Cardiac muscle cell (in vitro differentiated cells and primary cell): ENCODE measurements around the gene PLCXD3. TPM values are rescaled to one million over a fixed set of nuclear protein-coding genes. Genes with fewer than 3 reads are reported as not detected.

Experiments
- DNase-seq, 2 donors: peaks; one replicate each; pipeline versions ENCODE4 v3.0.0 to v3.0.0-alpha.2; 2010 to 2017; ENCODE audit warnings: low read depth in 1 of 2, low spot score in 1 of 2
- H3K27ac ChIP-seq: fragments of 200-600 bp; sonication (generic); 2 replicates; pipeline ENCODE4 v1.5.1; 2016
- H3K27me3 ChIP-seq: fragments of 200-600 bp; sonication (generic); 2 replicates; pipeline ENCODE4 v1.6.0; 2016; ENCODE audit warnings: control low read depth
- H3K36me3 ChIP-seq: fragments of 200-600 bp; sonication (generic); 2 replicates; pipeline ENCODE4 v1.5.1; 2016; ENCODE audit warnings: control low read depth
- H3K4me1 ChIP-seq: fragments of 200-600 bp; sonication (generic); 2 replicates; pipeline ENCODE4 v1.8.1; 2017; ENCODE audit warnings: low read depth, mild to moderate bottlenecking, mixed run types
- H3K4me3 ChIP-seq: fragments of 200-600 bp; sonication (generic); 2 replicates; pipeline ENCODE4 v1.5.1; 2016; ENCODE audit warnings: mild to moderate bottlenecking
- H3K9me3 ChIP-seq: fragments of 200-600 bp; sonication (generic); 2 replicates; pipeline ENCODE4 v1.5.1; 2017; ENCODE audit warnings: low read depth, mild to moderate bottlenecking, control low read depth
- CTCF ChIP-seq: IDR thresholded peaks from 2 replicates; pipeline ENCODE4 v1.5.1; 2012; ENCODE audit warnings: low read depth, mild to moderate bottlenecking, low read length
- polyA plus RNA-seq: library from polyadenylated mRNA; unstranded; fragments of >200 nt; fragmentation: Nextera tagmentation; extraction: Ambion mirVana; gene quantifications from 2 replicates; pipeline ENCODE4 v1.2.1, GENCODE V29; 2016
- total RNA-seq: library from RNA; depleted of rRNA; stranded (reverse); fragments of >200 nt; gene quantifications from 2 replicates; pipeline ENCODE4 v1.2.3, GENCODE V29; 2016

PLCXD3 gene
- total and polyA plus RNA-seq, 2 experiments from 2014 or later, result 7.9 to 58.6 TPM

- peak in 1 of 2 donors; percentile 94 for DNase-seq
- no peak for TF ChIP-seq CTCF
Observed at GRCh38 chr5:41414598-41414997, 95.8 kb downstream of the PLCXD3 start.

GRCh38 chr5:41413074-41413473, 97.3 kb downstream of the PLCXD3 start:
- H3K27ac ChIP-seq, result peak overlapping the region; percentile 56
- no peak for DNase-seq
- no peak overlapping the region for H3K4me3 ChIP-seq
- H3K9me3 ChIP-seq, result no peaks in the 10 kb centered on the region
- peaks cover 25% of the 10 kb centered on the region for H3K4me1 ChIP-seq
- no peak for TF ChIP-seq CTCF
- H3K27me3 ChIP-seq, result no peaks in the 10 kb centered on the region
- H3K36me3 ChIP-seq, result no peaks in the 10 kb centered on the region

More at GRCh38 chr5:41414598-41414997, 95.8 kb downstream of the PLCXD3 start:
- H3K4me3 ChIP-seq, result no peak overlapping the region
- H3K27ac ChIP-seq, result no peak overlapping the region
- H3K4me1 ChIP-seq, result peaks cover 38% of the 10 kb centered on the region
- no peaks in the 10 kb centered on the region for H3K36me3 ChIP-seq
- no peaks in the 10 kb centered on the region for H3K27me3 ChIP-seq
- H3K9me3 ChIP-seq, result no peaks in the 10 kb centered on the region

- Histone ChIP-seq H3K27ac (peak overlapping the region; percentile 56), H3K36me3 (no peaks in the 10 kb centered on the region), H3K4me1 (peaks cover 21% of the 10 kb centered on the region), H3K4me3 (no peak overlapping the region), H3K9me3 (no peaks in the 10 kb centered on the region), H3K27me3 (no peaks in the 10 kb centered on the region)
- DNase-seq, result peak in 1 of 2 donors; percentile 23
- no peak for TF ChIP-seq CTCF
Observed at GRCh38 chr5:41412496-41412895, 97.9 kb downstream of the PLCXD3 start.

- H3K27me3 ChIP-seq, result no peaks in the 10 kb centered on the region
- no peak overlapping the region for H3K4me3 ChIP-seq
- peak overlapping the region; percentile 8 for H3K27ac ChIP-seq
- no peak for DNase-seq
- no peaks in the 10 kb centered on the region for H3K9me3 ChIP-seq
- H3K4me1 ChIP-seq, result peaks cover 30% of the 10 kb centered on the region
- TF ChIP-seq CTCF, result no peak
- H3K36me3 ChIP-seq, result no peaks in the 10 kb centered on the region
Observed at GRCh38 chr5:41410737-41411136, 99.7 kb downstream of the PLCXD3 start.

- peak in 1 of 2 donors; percentile 41 for DNase-seq
- H3K4me3 ChIP-seq, result no peak overlapping the region
- no peak for TF ChIP-seq CTCF
Observed at GRCh38 chr5:41410307-41410706, 100.1 kb downstream of the PLCXD3 start.

More at GRCh38 chr5:41410307-41410706, 100.1 kb downstream of the PLCXD3 start:
- Histone ChIP-seq H3K36me3 (no peaks in the 10 kb centered on the region), H3K4me1 (peaks cover 30% of the 10 kb centered on the region), H3K27ac (no peak overlapping the region), H3K27me3 (no peaks in the 10 kb centered on the region), H3K9me3 (no peaks in the 10 kb centered on the region)
